ENCODE results near the gene IGF2R.
"Not testable (repeated sequence)": the region's sequence is repeated elsewhere in the genome, so short reads cannot be mapped to it uniquely, and the experiment has no call there.

Gene IGF2R, protein sequence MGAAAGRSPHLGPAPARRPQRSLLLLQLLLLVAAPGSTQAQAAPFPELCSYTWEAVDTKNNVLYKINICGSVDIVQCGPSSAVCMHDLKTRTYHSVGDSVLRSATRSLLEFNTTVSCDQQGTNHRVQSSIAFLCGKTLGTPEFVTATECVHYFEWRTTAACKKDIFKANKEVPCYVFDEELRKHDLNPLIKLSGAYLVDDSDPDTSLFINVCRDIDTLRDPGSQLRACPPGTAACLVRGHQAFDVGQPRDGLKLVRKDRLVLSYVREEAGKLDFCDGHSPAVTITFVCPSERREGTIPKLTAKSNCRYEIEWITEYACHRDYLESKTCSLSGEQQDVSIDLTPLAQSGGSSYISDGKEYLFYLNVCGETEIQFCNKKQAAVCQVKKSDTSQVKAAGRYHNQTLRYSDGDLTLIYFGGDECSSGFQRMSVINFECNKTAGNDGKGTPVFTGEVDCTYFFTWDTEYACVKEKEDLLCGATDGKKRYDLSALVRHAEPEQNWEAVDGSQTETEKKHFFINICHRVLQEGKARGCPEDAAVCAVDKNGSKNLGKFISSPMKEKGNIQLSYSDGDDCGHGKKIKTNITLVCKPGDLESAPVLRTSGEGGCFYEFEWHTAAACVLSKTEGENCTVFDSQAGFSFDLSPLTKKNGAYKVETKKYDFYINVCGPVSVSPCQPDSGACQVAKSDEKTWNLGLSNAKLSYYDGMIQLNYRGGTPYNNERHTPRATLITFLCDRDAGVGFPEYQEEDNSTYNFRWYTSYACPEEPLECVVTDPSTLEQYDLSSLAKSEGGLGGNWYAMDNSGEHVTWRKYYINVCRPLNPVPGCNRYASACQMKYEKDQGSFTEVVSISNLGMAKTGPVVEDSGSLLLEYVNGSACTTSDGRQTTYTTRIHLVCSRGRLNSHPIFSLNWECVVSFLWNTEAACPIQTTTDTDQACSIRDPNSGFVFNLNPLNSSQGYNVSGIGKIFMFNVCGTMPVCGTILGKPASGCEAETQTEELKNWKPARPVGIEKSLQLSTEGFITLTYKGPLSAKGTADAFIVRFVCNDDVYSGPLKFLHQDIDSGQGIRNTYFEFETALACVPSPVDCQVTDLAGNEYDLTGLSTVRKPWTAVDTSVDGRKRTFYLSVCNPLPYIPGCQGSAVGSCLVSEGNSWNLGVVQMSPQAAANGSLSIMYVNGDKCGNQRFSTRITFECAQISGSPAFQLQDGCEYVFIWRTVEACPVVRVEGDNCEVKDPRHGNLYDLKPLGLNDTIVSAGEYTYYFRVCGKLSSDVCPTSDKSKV (N-terminal part only)

DNA sequence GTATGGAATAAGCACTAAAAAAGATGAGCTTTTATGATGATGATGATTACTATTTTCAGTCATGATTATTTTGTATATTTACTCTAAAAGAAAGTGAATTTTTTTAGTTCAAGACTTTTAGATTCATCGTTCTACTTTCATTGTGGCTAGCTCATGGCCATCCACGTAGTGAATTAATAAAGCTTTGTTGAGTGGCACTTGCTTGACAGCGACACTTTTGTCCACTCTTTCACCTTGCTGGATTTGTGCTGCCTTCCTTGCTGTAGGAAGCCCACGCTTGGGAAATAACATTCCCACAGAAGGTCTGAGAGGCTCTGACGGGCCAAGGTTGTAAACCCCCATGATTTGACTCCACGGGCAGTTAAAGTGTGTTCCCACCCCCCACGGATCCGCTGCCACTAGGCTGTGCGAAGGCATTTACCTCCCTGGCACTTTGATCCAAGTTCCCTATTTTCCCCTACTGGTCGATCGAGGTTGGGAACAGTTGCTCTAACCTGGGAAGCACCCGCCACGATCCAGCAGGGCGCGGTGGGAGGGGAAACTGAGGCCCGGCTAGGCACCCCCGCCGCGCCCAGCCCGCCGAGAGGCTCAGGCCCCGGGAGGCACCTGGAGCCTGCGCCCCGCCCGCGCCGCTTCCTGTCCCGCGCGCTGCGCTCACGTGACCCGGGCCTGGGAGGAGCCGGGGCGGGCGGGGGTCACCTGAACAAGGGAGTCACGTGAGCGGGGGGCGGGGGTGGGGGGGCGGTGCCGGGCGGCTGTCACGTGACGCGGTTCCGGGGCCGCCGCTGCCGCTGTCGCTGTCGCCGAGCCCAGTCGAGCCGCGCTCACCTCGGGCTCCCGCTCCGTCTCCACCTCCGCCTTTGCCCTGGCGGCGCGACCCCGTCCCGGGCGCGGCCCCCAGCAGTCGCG, at the start of gene IGF2R:
IGF2R (plus strand) TSS at position 788 of the 909 bp plus-strand sequence. CDS start 165 bp downstream, outside the sequence.
- DNase-seq, result peak; percentile 96

DNA sequence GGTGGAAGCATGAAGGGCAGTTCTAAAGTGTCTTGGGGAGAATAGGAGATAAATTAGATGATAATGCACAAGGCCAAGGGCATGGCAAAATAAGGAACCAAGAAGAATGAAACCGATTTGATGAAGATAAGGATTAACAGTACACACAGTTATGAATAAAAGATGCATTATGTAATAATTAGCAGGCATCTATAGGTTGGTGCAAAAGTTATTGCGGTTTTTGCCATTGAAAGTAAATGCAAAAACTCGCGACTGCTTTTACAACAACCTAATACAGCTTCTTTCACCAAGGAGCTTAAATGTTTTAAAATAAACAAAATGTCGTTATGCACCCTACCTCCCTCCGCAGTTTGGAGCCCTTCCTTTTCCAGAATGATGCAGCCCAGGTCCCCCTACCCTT, 49.1 kb upstream of the IGF2R start:
- DNase-seq, result no peak

DNA sequence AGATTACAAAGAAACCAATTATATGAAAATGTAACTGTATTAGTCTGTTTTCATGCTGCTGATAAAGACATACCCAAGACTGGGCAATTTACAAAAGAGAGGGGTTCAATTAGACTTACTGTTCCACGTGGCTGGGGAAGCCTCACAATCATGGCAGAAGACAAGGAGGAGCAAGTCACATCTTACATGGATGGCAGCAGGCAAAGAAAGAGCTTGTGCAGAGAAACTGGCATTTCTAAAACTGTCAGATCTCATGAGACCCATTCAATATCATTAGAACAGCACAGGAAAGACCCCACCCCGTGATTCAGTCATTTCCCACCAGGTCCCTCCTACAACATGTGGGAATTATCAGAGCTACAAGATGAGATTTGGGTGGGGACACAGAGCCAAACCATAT, 44.7 kb upstream of the IGF2R start:
- DNase-seq, result not testable (repeated sequence)

DNA sequence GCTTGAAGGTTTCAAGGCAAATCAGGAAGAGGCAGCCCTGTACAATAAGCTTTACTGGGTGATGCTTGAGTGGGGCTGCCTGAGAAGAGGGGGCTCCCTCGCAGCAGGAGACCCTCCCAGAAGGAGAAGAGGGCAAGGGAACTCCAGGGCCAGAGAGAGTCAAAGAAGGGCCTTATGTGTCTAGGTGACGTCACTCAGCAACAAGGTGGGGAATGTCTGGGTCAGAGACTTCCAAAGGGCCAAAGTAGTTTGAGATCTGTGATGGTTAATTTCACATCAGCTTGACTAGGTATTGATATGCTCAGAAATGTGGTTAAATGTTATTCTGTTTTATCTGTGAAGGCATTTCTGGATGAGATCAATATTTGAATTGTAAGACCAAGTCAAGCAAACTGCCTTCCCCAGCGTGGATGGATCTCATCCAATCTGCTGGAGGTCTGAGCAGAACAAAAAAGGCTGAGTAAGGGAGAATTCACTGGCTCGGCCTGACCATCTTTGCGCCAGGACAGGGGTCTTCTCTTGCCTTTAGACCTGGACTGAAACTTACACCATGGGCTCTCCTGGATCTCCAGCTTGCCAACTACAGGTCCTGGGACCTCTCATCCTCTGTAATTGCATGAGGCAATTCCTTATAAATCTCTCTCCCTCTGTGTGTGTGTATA, 42.2 kb upstream of the IGF2R start:
- no peak for DNase-seq

DNA sequence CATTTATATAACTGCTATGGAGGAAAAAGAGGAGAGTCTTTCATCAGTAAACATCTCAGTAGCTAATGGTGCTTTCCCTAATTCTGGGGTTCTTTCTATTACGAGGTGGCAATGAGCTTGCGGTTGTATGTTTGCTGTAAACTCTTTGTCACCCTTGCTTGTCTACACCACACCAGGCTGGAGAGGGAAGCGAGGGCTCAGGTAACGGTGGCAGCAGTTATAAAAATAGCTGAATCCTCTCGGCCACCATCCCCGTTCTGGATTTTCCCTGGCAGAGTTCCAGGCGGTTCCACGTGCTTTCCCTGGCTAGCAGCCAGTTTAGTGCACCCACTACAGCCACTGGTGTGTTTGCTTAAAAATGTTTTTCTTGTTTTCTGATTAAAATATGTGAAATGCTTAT, 39.1 kb upstream of the IGF2R start:
- DNase-seq, result peak; percentile 31

DNA sequence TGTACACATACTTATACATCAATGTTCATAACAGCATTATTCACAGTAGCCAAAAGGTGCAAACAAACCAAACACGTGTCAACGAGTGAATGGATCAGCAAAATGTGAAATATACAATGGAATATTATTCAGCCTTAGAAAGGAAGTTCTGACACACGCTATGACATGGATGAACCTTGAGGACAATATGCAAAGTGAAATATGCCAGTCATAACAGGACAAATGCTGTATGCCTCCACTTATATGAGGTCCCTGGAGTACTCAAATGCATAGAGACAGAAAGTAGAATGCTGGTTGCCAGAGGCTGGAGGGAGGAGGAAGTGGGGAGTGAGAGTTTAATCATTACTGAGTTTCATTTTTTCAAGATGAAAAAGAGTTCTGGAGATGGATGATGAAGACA, 37.8 kb upstream of the IGF2R start:
- DNase-seq, result peak; percentile 13

DNA sequence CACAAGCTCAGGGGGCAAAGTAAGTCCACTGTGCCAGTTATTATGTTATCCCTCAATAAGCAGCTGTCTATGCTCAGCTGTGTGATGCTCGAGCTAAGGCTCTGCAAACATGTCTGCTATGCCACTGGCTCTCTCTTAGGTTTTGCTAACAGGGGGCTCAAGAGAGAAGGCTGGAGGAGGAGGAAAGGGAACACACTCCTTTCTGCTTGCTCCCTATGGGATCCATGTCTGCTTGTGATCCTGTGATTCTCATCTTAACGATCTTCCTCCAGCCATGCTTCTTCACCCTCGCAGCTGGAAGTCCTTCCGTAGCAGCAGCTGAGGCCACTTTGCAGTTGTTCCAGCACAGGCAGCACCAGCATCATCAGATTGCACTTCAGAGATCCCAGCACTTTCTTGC, 37.0 kb upstream of the IGF2R start:
- DNase-seq, result no peak

DNA sequence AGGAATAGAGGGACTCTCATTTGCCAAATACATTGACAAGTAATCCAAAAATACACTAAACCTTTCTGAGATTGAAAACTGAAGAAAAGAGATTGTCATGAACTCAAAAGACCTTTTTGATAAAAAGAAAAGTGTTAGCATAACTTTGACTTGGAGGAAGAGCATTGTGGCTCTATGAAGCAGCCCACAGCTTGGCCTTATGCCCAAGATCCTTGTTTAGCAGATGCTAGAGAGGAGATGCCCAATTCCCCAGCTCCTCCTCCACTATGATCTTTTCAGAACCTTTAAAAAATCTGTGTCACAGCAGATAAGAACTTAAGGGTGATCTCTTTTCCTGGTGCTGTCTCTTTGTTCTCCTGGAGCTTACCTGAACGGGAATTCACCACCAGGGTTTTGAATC, 35.8 kb upstream of the IGF2R start:
- DNase-seq, result no peak

DNA sequence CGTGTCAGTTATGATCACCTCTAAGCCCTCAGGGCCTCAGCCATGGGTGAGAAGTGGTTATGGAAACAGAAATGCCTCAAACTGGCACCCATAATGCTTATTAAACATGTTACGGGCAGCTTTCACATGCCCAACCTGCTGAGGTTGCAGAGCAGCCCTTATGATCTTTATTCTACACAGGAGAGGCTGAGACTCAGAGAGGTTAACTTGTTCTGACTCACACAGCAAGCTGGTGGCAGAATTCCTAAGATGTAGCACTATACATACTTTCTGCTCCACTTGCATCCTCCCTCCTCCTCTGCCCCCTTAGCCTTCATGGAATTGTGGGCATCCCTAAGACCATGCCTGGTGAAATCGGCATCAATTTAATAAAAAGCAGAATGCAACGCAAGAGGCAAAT, 34.7 kb upstream of the IGF2R start:
- DNase-seq, result no peak

DNA sequence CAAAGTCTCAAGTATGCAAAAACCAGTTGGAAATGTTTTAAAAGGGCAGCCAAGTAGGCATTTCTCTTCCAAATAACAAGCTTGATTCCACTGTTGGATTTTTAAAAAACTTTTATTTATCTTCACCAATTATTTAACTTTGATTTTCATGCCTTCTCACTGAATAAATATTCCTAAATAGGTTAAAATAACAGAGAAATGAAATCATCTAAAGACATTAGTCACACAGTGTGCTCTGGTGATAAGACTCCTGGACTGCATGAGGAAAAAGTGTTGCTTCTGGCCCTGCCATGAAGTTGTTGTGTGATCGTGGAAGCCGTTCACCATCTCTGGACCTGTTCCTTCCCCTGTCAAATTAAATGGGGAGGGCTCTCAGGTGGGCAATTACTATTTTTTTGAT, 33.8 kb upstream of the IGF2R start:
- DNase-seq, result no peak

DNA sequence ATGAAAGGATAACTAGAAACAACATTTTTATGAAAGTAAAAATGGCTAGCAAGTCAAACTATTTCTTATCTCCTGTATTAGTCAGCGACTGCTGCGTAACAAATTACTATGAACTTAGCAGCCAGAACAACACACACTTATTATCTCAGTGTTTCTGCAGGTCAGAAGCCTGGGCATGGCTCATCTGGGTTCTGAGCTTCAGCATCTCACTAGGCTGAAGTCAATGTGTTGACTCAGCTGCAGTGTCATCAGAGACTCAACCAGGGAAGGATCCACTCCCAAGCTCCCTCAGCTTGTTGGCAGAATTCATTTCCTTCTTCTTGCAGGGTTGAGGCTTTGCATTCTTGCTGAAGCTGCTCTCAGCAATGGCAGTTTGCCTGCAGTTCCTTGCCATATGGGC, 33.2 kb upstream of the IGF2R start:
- DNase-seq, result no peak

DNA sequence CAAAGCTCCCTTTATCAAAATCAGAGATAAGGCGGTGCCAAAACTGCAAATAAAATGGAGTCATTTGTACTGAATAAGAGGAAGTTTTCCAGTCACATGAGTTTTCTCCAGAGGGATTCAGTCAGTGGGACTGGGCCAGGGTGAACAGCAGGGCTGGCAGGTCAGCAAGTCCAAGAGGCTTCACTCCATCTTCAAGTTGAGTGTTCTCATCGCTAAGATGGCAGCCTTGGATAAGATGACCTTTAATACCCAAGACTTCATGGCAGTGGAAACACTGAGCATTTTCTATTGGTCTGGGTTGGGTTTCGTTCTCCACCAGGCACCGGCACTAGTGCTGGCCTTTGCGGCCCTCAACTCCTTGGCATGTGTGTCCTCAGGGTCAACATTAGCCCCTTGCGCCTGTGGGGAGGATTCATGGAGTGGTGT, 29.3 kb upstream of the IGF2R start:
- DNase-seq, result peak; percentile 10

DNA sequence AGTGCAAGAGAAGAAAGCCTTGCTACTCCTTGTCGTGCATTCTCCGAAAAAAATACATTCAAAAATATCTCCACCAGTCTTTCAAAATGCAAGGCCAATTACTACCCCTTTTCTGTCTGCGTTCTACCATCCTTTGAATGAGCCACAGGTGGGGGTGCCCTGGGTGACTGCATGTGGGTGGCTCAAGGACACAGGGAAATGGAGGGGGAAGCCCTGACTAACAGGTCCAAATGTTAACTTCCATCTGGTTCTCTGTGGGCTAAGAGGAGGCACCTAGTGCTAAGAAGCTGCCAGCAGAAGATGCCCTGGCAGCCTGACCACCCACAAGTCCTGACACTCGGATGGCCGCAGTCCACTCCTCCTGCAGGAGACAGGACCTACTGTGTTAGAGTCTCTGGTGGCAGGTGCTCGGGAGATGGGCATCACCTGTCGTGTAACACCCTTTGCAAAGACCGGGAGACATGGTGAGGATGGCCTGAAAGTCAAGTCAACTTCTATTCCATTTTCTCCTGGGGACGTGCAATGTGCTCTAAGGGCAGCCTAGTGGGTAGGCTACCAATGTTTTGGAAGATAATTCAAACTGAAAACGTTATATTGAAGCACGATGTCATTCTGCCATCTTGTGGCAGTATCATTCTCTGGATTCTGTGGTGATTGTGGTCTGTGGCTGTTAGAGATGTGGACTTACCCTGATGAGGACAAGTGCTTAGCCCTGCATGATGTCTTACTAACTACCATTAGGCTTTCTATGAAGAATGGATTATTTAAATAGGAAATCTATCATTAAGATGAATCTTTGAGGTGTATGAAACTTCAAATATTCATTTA, 27.4 kb upstream of the IGF2R start:
- DNase-seq, result peak; percentile 84

DNA sequence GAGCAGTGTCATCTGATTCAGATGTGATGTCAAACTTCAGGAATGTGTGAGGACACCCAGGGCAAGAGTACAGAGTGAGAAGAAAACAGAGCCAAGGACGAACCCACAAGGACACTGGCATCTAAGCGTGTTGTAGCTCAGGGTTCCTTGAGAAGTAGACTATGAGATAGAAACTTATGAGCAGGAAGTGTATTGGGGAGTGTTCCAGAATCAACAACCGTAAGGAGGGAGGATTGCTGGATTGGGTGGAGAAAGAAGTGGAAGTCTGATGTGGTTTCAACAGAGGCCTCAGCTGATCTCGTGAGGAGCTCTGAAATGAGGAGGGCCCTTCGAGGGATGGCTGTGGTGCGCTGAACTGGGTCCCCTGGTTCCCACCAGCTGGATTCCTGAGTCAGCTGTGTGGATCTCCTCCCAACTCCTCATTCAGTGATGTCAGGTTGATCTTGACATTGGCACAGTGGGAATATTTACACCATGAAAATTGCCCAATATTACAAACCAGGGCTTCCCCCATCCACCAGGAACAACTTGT, 25.7 kb upstream of the IGF2R start:
- DNase-seq, result no peak

DNA sequence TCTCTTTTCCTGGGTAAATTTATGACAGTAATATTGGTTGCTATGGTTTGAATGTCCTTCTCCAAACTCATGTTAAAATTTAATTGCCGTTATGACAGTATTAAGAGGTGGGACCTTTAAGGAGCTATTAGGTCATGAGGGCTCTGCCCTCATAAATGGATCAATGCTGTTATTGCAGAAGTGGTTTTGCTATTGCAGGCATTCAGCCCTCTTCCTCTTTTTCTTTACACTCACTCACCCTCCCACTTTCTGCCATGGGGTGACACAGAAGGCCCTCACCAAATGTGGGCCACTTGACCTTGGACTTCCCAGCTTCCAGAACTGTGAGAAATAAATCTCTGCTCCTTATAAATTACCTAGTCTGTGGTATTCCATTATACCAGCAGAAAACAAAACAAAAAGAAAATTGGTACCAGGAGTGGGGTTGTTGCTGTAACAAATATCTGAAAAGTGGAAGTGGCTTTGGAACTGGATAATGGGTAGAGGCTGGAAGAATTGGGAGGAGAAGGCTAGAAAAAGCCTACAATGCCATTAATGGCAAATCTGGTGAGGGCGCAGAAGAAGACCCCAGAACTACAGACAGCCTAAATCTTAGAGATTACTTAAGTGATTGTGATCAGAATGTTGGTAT, 24.8 kb upstream of the IGF2R start:
- DNase-seq, result peak; percentile 45

DNA sequence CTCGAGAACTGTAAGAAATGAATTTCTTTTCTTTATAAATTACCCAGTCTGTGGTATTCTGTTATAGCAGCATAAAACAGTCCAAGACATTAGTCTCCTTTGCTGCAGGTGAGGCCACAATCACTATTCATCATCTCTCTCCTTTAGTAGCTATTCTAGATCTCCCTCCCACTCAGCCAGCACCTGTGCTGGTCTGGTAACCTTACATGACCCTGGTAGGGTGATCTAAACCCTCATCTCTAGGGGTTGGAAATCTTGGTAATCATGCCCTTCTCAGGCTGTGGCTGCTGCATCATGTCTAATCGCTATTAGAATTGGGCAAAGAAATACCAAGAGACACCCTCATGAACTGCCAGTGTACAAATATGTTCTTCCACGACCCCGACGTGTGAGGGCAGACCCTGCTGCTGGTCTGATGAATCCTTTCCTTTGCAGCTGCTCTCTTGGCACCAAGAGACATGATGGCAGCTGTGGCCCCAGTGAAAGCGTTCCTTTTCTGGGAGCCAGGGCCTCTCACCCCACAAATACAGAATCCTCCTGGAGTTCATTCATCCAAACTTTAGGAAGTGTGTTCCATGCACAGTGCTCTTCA, 23.0 kb upstream of the IGF2R start:
- DNase-seq, result no peak

DNA sequence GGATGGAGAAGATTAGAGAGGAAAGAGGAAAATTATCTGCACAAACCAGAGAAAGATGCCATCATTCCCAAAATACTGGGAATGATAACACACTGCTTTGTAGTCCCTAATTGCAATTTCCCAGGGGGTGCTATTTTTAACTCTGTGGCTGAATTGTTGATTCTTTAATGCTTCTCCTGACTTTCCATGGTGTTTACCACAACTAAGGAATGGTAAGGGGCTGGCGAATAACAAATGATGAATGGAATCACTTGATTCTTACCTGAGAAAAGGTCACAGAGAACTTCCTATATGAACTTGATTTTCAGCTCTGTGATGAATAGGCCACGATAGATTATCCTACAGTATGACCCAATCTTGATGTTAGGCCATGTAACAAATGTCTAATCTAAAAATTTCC, 22.0 kb upstream of the IGF2R start:
- no peak for DNase-seq

DNA sequence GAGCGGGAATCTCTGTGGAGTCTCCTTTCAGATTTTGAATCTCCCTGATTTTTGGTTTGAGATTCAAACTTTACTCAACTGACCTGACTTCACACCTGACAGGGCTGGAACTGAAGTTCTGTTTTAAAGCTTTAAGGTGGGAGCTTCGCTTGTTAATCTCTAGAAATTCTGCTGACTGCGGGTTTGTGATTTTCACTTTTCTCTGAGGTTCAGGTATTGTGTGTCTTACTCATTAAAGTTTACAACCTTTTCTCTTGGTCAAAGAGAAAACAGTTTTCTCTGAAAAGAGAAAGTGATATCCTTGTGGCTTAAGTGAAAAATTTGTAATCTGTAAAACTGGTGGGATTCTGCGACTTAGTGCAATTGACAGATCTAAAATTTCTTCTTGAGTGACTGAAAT, 20.7 kb upstream of the IGF2R start:
- DNase-seq, result no peak

DNA sequence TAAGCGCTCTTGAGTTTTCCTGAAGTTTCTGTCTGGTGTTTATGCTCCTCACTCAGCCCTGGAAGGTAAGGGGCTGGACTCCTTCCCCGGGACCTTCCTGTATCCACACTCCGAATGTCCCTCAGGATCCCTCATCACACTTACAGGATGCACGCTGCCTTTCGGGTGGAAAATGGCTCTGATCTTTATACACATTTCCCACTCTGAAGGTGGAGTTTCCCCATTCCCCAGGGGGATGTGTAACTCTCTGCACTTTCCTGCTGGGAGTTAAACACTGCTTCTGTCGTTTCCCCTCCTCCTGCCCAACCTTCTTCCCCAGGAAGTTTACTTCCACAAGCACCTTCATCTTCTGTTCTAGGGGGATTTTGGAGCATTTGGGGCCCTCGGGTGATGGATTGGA, 17.1 kb upstream of the IGF2R start:
- DNase-seq, result no peak

Data from OCI-M1 (cell line).